ENCODE results near the gene ACSL5.

The ACSL5 gene, protein sequence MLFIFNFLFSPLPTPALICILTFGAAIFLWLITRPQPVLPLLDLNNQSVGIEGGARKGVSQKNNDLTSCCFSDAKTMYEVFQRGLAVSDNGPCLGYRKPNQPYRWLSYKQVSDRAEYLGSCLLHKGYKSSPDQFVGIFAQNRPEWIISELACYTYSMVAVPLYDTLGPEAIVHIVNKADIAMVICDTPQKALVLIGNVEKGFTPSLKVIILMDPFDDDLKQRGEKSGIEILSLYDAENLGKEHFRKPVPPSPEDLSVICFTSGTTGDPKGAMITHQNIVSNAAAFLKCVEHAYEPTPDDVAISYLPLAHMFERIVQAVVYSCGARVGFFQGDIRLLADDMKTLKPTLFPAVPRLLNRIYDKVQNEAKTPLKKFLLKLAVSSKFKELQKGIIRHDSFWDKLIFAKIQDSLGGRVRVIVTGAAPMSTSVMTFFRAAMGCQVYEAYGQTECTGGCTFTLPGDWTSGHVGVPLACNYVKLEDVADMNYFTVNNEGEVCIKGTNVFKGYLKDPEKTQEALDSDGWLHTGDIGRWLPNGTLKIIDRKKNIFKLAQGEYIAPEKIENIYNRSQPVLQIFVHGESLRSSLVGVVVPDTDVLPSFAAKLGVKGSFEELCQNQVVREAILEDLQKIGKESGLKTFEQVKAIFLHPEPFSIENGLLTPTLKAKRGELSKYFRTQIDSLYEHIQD

GRCh38 chr10:112373912-112374338 is at the start of gene ACSL5:
Gene ACSL5 (plus strand): TSS chr10:112374116. CDS start chr10:112394947, 20,831 bp downstream.
- DNase-seq: no peak

GRCh38 chr10:112327678-112328077 is 46.2 kb upstream of the ACSL5 start:
- DNase-seq: no peak

DNA sequence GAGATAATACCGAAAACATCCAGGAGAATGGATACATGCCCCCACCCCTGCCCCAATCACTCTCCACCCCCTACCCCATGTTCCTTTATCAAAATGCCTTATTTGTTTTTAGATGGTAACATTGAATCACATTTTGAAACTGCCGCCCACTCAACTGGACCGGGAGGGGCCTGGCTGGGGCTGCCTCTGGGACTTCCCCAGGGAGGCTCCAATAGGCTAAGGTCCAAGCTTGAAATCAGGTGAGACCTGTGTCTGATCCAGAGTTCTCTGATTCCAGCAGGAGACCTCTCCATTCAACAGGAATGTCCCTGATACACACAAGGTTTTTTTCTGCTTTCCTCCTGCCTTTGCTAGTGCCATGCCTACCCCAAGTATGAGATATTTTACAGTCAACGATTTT is 43.8 kb upstream of the ACSL5 start:
- DNase-seq: no peak

DNA sequence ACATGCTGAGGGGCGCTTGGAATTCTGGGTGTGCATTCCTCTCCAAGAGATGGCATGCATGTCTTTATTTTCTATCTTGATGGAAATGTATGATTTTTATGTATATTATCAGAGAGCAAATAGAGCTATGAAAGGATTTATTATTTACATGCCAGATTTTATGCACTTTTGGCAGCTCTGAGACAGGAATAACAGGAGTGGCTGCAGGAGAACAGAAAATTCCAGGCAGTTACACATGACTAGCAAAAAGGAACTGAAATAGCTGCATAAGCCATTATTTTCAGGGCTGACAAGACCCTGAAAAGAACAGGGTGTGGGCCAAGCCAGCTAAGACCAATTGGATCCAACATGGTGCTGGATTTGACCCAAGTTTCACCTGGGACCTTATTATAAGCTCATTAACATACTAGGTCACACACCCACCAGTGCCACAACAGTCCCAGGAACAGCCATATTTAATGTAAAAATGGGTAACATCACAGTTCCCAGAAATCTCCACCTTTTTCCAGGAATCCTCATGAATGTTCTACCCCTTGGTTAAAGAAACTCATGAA is 43.2 kb upstream of the ACSL5 start:
- DNase-seq: no peak

DNA sequence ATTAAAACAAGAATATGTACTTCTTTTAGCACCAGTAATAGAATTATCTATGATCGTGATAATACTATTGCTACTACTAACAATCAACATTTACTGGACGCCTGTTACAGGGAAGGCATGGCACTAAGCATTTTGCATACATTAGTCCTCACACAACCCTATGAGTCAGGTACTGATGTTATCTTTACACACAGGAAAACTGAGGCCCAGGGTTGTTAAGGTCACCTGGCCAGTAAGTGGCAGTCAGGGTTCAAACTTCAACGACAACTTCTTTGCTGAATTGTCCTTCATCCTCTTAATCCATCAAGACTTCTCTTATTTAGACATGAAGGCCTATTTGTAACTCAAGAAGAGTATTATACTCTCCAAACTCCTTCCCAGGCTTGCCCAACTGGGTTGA is 41.9 kb upstream of the ACSL5 start:
- DNase-seq: no peak

- DNase-seq: no peak
Observed at GRCh38 chr10:112332509-112333228, 41.2 kb upstream of the ACSL5 start.

- no peak for DNase-seq
Observed at GRCh38 chr10:112333452-112333851, 40.5 kb upstream of the ACSL5 start.

- DNase-seq: no peak
Observed at GRCh38 chr10:112335111-112335867, 38.6 kb upstream of the ACSL5 start.

- DNase-seq: no peak
Observed at GRCh38 chr10:112335868-112336265, 38.0 kb upstream of the ACSL5 start.

DNA sequence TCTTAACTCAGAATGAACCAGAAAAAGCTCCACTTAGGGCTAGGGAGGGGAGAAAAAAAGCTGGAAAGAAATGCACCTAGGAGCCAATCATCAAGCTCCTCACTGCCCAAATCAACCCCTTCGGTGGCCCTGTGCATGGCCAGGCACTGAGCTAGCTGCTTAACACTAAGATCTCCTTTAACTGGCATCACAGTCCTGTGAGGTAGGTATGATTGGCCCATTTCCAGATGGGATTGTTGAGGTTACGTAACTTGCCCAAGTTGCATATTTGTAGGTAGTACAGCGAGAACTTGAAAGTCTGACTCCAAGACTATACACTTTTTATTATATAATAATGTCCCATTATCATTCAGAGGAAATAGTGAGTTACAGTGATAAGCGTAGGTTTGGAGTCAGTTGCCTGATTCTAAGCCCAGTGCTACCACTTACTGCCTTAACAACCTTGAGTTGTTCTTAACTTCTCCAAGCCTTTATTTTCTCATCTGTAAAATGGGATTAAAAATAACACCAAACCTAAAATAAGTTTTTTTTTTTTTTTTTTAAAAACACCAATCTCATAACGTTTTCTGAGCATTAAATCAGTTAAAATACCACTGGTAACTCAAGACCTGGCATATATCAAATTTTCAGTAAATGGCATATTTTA is 37.2 kb upstream of the ACSL5 start:
- DNase-seq: no peak

GRCh38 chr10:112338957-112339356 is 35.0 kb upstream of the ACSL5 start:
- no peak for DNase-seq

- no peak for DNase-seq
Observed at GRCh38 chr10:112340601-112341000, 33.3 kb upstream of the ACSL5 start.

GRCh38 chr10:112343056-112343806 is 30.7 kb upstream of the ACSL5 start:
- DNase-seq: no peak

- no peak for DNase-seq
Observed at GRCh38 chr10:112344261-112344660, 29.7 kb upstream of the ACSL5 start.

- DNase-seq: no peak
Observed at GRCh38 chr10:112345202-112345601, 28.7 kb upstream of the ACSL5 start.

- DNase-seq: no peak
Observed at GRCh38 chr10:112345743-112346142, 28.2 kb upstream of the ACSL5 start.

DNA sequence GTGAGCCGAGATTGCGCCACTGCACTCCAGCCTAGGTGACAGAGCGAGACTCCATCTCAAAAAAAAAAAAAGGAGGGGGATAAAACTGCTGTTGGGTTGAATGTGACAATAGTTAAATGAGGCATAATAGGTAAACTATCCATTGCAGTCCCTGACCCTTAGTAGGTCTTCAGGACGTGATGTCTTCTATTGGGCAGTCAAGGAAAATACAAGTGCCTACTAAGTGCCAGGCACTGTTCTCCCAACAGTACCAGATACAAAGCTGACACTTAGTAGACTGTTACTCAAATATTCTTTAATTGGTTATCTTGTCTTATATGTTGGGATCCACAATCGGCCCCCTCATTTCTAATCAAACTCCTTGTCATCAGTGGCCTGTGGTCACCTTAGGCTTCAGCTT is 27.1 kb upstream of the ACSL5 start:
- DNase-seq: no peak

- DNase-seq: no peak
Observed at GRCh38 chr10:112347709-112348671, 25.9 kb upstream of the ACSL5 start.

- DNase-seq: no peak
Observed at GRCh38 chr10:112348759-112349158, 25.2 kb upstream of the ACSL5 start.

GRCh38 chr10:112349521-112350085 is 24.3 kb upstream of the ACSL5 start:
- DNase-seq: no peak

Data from stimulated activated CD4-positive, alpha-beta T cell treated with anti-CD3 and anti-CD28 coated beads, Interleukin-4, amount 100 ng/mL, for 1 hour (primary cell).